Measurements from ENCODE around the gene CMKLR1. TPM values are rescaled to one million over a fixed set of nuclear protein-coding genes. Genes with fewer than 3 reads are reported as not detected.

Gene CMKLR1
- polyA plus RNA-seq, 1 experiment: 0.10 TPM

DNA sequence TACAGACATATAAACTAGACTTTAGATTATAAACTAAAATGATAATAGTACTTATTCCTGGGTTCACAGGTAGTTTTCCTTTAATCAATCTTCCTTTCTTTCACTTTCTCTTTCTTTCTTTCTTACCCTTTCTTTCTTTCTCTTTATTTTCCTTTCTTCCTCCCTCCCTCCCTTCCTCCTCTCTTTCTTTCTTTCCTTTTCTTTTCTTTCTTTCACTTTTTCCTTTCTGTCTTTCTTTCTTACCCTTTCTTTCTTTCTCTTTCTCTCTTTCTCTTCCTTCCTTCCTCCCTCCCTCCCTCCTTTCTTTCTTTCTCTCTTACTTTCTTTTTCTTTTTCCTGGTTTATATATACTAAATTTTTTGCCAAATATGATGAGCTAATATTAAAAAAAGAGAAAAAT is 61.5 kb downstream of the CMKLR1 start:
- POLR2A ChIA-PET: no interaction called here
- TF ChIP-seq, protein P1, sequence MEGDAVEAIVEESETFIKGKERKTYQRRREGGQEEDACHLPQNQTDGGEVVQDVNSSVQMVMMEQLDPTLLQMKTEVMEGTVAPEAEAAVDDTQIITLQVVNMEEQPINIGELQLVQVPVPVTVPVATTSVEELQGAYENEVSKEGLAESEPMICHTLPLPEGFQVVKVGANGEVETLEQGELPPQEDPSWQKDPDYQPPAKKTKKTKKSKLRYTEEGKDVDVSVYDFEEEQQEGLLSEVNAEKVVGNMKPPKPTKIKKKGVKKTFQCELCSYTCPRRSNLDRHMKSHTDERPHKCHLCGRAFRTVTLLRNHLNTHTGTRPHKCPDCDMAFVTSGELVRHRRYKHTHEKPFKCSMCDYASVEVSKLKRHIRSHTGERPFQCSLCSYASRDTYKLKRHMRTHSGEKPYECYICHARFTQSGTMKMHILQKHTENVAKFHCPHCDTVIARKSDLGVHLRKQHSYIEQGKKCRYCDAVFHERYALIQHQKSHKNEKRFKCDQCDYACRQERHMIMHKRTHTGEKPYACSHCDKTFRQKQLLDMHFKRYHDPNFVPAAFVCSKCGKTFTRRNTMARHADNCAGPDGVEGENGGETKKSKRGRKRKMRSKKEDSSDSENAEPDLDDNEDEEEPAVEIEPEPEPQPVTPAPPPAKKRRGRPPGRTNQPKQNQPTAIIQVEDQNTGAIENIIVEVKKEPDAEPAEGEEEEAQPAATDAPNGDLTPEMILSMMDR (IDR thresholded peaks at IDR 0.05; ENCODE audit: insufficient read depth, low read depth, low read length): no peak
- no peaks in the 10 kb centered on the region for H3K27me3 ChIP-seq (ENCODE audit: control insufficient read depth, insufficient read depth, low read length)
- no peak overlapping the region for H3K4me3 ChIP-seq (ENCODE audit: low read depth, low read length)
- DNase-seq (ENCODE audit: low read depth): no peak
- CTCF ChIA-PET: no interaction called here
- H3K36me3 ChIP-seq (ENCODE audit: control insufficient read depth, insufficient read depth, low read length): no peaks in the 10 kb centered on the region

DNA sequence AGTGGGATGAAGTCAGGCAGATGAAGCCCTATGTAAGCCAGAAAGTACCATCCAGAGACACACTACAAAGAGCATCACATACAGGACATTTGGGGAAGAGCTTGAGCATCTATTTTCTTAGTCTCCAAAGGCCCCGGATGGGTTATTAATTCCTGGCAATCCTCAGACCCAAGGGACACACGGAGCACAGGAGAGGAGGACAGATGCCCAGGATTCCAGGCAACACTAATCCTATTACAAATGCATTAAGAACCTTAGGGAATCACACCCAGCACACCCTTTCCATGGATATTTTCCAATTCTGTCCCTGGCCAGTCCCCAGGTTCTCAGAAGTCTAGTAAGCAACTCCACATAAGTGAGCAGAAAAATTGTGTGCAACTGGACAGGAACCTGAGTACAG is 65.9 kb downstream of the CMKLR1 start:
- ChIA-PET CTCF (no interaction called here), POLR2A (no interaction called here)
- TF ChIP-seq, protein P1 (IDR thresholded peaks at IDR 0.05; ENCODE audit: insufficient read depth, low read depth, low read length): no peak
- Histone ChIP-seq H3K4me3 (ENCODE audit: low read depth, low read length) (no peak overlapping the region), H3K36me3 (ENCODE audit: control insufficient read depth, insufficient read depth, low read length) (no peaks in the 10 kb centered on the region), H3K27me3 (ENCODE audit: control insufficient read depth, insufficient read depth, low read length) (no peaks in the 10 kb centered on the region)
- no peak for DNase-seq (ENCODE audit: low read depth)

DNA sequence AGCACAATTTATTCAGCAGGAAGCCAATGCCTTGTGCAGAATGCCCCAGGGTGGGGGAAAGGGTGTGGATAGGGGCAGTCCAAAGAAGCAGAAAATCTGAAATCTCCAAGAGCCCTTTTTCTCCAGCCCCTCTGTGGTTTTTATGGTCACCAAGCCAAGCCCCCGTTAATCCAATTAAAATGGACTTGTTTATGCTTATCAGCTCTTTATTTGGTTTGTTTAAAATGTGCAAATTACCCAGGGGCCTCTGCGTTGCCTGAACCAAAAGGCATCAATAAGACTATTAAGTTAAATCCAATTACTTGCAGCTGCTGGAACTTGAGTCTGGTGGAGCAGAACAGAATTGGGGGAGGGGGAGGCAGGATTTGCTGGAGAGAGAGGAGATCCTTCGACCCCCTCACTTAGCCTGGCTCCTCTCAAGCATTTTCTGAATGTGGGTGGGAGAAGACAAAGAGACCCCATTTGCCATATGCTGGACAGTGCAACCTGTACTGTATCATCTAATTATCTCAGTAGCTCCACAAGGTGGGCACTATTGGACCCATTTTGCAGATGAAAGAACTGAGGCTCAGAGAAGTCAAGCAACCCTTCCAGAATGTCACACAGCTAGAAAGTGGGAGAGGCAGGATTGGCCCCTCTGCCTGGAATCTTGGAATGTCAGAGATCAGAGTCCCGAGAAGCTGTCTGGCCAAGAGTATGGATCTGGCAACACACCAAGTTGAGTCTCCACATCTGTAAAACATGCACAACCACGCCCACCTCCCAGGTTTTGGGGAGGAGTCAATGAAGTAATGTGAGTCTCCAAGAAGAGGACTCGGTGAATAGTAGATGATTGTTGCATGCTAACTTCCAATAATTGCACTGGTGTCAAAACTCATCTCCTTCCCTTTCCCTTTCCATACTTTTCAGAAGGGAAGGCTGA is 66.9 kb downstream of the CMKLR1 start:
- TF ChIP-seq, protein P1 (IDR thresholded peaks at IDR 0.05; ENCODE audit: insufficient read depth, low read depth, low read length): no peak
- Histone ChIP-seq H3K36me3 (ENCODE audit: control insufficient read depth, insufficient read depth, low read length) (no peaks in the 10 kb centered on the region), H3K27me3 (ENCODE audit: control insufficient read depth, insufficient read depth, low read length) (no peaks in the 10 kb centered on the region), H3K4me3 (ENCODE audit: low read depth, low read length) (no peak overlapping the region)
- CTCF ChIA-PET: no interaction called here
- POLR2A ChIA-PET: no interaction called here
- no peak for DNase-seq (ENCODE audit: low read depth)

DNA sequence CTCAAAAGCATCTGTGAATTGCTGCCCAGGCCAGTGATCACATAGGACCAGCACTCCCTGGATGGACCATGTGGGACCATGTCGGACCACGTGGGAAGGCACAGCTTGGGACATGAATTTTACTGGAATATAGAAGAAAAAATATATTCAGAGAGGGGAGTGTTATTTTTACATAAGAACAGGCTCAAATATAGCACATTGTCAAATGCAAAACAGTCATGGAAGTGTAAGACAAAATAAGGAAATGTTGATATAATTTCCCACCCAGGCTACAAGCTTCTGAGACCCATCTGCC is 68.3 kb downstream of the CMKLR1 start:
- POLR2A ChIA-PET: no interaction called here

DNA sequence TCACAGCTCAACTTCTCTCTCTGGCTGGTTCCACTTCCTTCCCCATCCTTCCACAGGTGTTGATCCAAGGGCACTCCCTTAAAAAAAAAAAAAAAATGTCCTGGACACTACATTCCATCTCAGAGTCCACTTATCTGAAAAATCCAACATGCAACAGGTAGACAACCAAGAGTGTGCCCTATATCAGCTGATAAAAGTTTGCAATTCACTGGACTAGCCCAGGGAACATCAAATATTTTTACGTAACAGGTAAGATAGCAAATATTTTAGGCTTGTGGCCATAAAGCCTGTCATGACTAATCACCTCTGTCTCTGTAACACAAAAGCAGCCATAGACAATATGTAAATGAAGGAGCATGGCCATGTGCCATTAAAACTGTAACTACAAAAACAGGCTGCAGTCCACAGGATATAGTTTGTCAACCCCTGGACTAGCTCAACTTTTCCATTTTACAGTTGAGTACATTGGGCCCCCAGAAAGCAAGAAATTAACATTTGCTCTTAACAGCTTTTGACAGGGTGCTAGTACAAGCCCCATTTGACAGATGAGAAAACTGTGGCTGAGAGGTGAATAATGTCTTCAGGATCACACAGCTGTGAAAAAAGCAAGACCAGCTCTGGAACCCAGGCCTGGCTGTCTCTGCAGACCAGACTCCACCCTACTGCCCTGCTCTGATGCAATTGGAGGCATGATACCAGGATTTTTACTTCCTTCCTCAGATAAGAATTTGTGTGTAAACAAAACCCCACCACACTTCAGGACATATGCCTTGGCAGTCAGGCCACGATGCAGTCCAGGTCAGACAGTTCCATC is 68.9 kb downstream of the CMKLR1 start:
- Histone ChIP-seq H3K27me3 (ENCODE audit: control insufficient read depth, insufficient read depth, low read length) (no peaks in the 10 kb centered on the region), H3K36me3 (ENCODE audit: control insufficient read depth, insufficient read depth, low read length) (no peaks in the 10 kb centered on the region), H3K4me3 (ENCODE audit: low read depth, low read length) (no peak overlapping the region)
- ChIA-PET CTCF (no interaction called here), POLR2A (no interaction called here)
- TF ChIP-seq, protein P1 (IDR thresholded peaks at IDR 0.05; ENCODE audit: insufficient read depth, low read depth, low read length): no peak
- DNase-seq (ENCODE audit: low read depth): no peak

More for the DNA sequence above, 68.3 kb downstream of the CMKLR1 start:
- Histone ChIP-seq H3K27me3 (ENCODE audit: control insufficient read depth, insufficient read depth, low read length) (no peaks in the 10 kb centered on the region), H3K36me3 (ENCODE audit: control insufficient read depth, insufficient read depth, low read length) (no peaks in the 10 kb centered on the region), H3K4me3 (ENCODE audit: low read depth, low read length) (no peak overlapping the region)
- DNase-seq (ENCODE audit: low read depth): no peak
- TF ChIP-seq, protein P1 (IDR thresholded peaks at IDR 0.05; ENCODE audit: insufficient read depth, low read depth, low read length): no peak
- CTCF ChIA-PET: no interaction called here
